Measurements from ENCODE around the gene KCNMA1. TPM values are rescaled to one million over a fixed set of nuclear protein-coding genes. Genes with fewer than 3 reads are reported as not detected.

Gene KCNMA1
- total and polyA plus RNA-seq, 10 of the 15 experiments (the other 5 are each of a cell fraction or from before 2014, with no cell fraction given) = 8.5 to 77.0 (median 21.3) TPM

DNA sequence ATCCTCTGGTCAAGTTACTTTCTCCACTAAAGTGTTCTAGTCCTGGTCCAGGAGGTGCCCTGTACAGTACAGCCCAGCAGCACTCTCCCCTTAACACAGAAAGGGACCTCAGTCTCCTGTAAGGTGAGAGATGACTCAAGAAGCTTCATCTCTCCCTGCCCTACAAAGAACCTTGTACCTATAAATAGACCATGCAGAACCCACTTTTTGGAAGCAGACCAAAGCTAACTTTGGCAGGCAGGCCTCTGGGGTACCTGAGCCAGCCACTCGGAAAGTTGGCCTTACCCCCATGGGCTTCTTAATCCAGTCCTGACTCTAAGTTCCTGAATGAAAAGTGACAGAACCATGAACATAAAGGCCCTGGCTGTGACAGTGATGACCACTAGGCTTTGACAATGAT, 454.8 kb downstream of the KCNMA1 start (continued):
- TF ChIP-seq, protein P1, sequence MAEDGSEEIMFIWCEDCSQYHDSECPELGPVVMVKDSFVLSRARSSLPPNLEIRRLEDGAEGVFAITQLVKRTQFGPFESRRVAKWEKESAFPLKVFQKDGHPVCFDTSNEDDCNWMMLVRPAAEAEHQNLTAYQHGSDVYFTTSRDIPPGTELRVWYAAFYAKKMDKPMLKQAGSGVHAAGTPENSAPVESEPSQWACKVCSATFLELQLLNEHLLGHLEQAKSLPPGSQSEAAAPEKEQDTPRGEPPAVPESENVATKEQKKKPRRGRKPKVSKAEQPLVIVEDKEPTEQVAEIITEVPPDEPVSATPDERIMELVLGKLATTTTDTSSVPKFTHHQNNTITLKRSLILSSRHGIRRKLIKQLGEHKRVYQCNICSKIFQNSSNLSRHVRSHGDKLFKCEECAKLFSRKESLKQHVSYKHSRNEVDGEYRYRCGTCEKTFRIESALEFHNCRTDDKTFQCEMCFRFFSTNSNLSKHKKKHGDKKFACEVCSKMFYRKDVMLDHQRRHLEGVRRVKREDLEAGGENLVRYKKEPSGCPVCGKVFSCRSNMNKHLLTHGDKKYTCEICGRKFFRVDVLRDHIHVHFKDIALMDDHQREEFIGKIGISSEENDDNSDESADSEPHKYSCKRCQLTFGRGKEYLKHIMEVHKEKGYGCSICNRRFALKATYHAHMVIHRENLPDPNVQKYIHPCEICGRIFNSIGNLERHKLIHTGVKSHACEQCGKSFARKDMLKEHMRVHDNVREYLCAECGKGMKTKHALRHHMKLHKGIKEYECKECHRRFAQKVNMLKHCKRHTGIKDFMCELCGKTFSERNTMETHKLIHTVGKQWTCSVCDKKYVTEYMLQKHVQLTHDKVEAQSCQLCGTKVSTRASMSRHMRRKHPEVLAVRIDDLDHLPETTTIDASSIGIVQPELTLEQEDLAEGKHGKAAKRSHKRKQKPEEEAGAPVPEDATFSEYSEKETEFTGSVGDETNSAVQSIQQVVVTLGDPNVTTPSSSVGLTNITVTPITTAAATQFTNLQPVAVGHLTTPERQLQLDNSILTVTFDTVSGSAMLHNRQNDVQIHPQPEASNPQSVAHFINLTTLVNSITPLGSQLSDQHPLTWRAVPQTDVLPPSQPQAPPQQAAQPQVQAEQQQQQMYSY (CRISPR knock-in tag; IDR thresholded peaks at IDR 0.05) = no peak
- TF ChIP-seq TBL1XR1 (IDR thresholded peaks at IDR 0.05; ENCODE audit: low read depth, low read length) = no peak
- no peak for TF ChIP-seq MYB (IDR thresholded peaks at IDR 0.05; ENCODE audit: borderline replicate concordance, low read depth, low read length)
- TF ChIP-seq ZSCAN29 (IDR thresholded peaks at IDR 0.05) = no peak
- TF ChIP-seq EED (IDR thresholded peaks at IDR 0.05; ENCODE audit: low read depth) = no peak
- no peak for TF ChIP-seq SREBF2 (IDR thresholded peaks at IDR 0.05; ENCODE audit: low read length)
- TF ChIP-seq CBX3 (IDR thresholded peaks at IDR 0.05; ENCODE audit: borderline replicate concordance, low read depth) = no peak
- TF ChIP-seq MEF2B (IDR thresholded peaks at IDR 0.05; ENCODE audit: partially characterized antibody, poor library complexity, severe bottlenecking) = no peak
- TF ChIP-seq RB1 (IDR thresholded peaks at IDR 0.05; ENCODE audit: borderline replicate concordance) = no peak
- no peak for TF ChIP-seq HDAC2 (IDR thresholded peaks at IDR 0.05)

DNA sequence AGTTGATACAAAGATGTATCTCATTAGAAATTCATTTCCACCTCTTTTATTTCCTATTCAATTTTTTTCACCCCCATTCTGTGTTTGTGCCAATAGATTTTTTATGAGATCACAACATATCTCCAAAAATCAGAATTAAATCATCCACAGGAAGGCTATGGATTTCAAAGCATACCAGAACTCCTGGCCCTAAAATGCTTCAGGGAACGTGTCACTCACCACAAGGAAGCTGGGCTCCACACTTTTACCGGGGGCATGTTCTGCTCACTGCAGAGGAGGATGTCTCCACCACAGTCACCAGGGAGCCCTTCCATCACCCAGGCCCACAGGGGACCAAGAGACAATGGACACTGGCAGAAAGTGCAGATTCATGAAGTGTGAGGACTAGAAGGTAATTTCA, 456.8 kb downstream of the KCNMA1 start:
- DNase-seq (ENCODE audit: low read depth, low spot score) = no peak
- POLR2A ChIA-PET = no interaction called here
- no peak overlapping the region for H2AFZ ChIP-seq (ENCODE audit: control insufficient read depth, low read depth, low read length)
- no peaks in the 10 kb centered on the region for H3K9me3 ChIP-seq (replicated peaks; ENCODE audit: control insufficient read depth, insufficient read depth, low read length)
- in situ Hi-C loops (cut with MboI) = no loop called here
- SMC1A ChIA-PET (ENCODE audit: uncharacterized antibody, unreplicated experiment) = interaction anchor here (0.8 to 1.3 kb wide), 4 partner anchors 15 to 460 kb away, joined by 3 read pairs; no protein-coding TSS in a partner anchor
- H3K27ac ChIP-seq (ENCODE audit: control insufficient read depth, insufficient read depth) = no peak overlapping the region
- no peaks in the 10 kb centered on the region for H3K4me1 ChIP-seq (ENCODE audit: control insufficient read depth, insufficient read depth, low read length)
- no peak overlapping the region for H3K4me2 ChIP-seq (ENCODE audit: control insufficient read depth, insufficient read depth)
- 39% methylated on average over 2 of the region's 2 CpGs for WGBS (ENCODE audit: insufficient coverage, insufficient replicate concordance, low lambda C conversion rate, missing lambda C conversion rate)
- H3K27me3 ChIP-seq (replicated peaks in 1 of 2; ENCODE audit: control insufficient read depth in 2 of 2, insufficient read depth in 2 of 2, low read length in 1 of 2) = no peaks in the 10 kb centered on the region
- no peak for ATAC-seq
- CTCF ChIA-PET = interaction anchor here (0.7 to 1.8 kb wide), 6 partner anchors 13 to 510 kb away, joined by 3 to 5 read pairs (median 3); no protein-coding TSS in a partner anchor
- no peaks in the 10 kb centered on the region for H3K79me2 ChIP-seq (ENCODE audit: control insufficient read depth, insufficient read depth, low read length)
- no peak overlapping the region for H3K4me3 ChIP-seq
- no peak for FAIRE-seq
- no TSS peak for BruUV-seq (replicated peaks)
- intact Hi-C loops (cut with micrococcal nuclease; ENCODE audit: unreplicated experiment) = no loop called here
- RAD21 ChIA-PET (ENCODE audit: unreplicated experiment) = interaction anchor here (0.8 to 1.2 kb wide), 2 partner anchors 15 to 233 kb away, joined by 3 to 4 read pairs; no protein-coding TSS in a partner anchor
- TF ChIP-seq, protein P2, sequence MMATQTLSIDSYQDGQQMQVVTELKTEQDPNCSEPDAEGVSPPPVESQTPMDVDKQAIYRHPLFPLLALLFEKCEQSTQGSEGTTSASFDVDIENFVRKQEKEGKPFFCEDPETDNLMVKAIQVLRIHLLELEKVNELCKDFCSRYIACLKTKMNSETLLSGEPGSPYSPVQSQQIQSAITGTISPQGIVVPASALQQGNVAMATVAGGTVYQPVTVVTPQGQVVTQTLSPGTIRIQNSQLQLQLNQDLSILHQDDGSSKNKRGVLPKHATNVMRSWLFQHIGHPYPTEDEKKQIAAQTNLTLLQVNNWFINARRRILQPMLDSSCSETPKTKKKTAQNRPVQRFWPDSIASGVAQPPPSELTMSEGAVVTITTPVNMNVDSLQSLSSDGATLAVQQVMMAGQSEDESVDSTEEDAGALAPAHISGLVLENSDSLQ (IDR thresholded peaks at IDR 0.05) = no peak
- TF ChIP-seq POU2F2 (IDR thresholded peaks at IDR 0.05; ENCODE audit: borderline replicate concordance, low read depth, low read length) = no peak
- no peak for TF ChIP-seq EZH2 (IDR thresholded peaks at IDR 0.05; ENCODE audit: borderline replicate concordance, control insufficient read depth, low read depth, low read length)
- no peak overlapping the region for H3K9ac ChIP-seq (ENCODE audit: control insufficient read depth, insufficient read depth, low read length)
- no peaks in the 10 kb centered on the region for H3K36me3 ChIP-seq (ENCODE audit: control insufficient read depth in 2 of 2, insufficient read depth in 2 of 2, low read length in 1 of 2)
- no peaks in the 10 kb centered on the region for H4K20me1 ChIP-seq (ENCODE audit: control insufficient read depth, insufficient read depth)
